Thyroid gland (tissue), 4 donors: ENCODE results near the gene STX8. TPM values are rescaled to one million over a fixed set of nuclear protein-coding genes. Genes with fewer than 3 reads are reported as not detected.

Experiments
- DNase-seq, 2 donors: peaks; one replicate each; pipeline ENCODE4 v3.0.0-alpha.2; 2019
- H3K27ac ChIP-seq, 3 donors: fragments of 200-600 bp; sonication (generic); 1 replicate in 2 of 3; 2 replicates in 1 of 3; pipeline ENCODE4 v1.5.1; 2016 to 2019; ENCODE audit warnings: mild to moderate bottlenecking in 1 of 3, moderate library complexity in 1 of 3
- H3K27me3 ChIP-seq: fragments of 200-600 bp; sonication (generic); one replicate; pipeline ENCODE4 v1.5.1; 2019
- H3K36me3 ChIP-seq, 2 donors: fragments of 200-600 bp; sonication (generic); one replicate each; pipeline ENCODE4 v1.5.1; 2016 to 2019
- H3K4me1 ChIP-seq, 2 donors: fragments of 200-600 bp; sonication (generic); one replicate each; pipeline ENCODE4 v1.5.1; 2017 to 2019
- H3K4me3 ChIP-seq, 3 donors: fragments of 200-600 bp; sonication (generic); replicated peaks in 1 of 3; 1 replicate in 2 of 3; 2 replicates in 1 of 3; pipeline ENCODE4 v1.5.1; 2016; ENCODE audit warnings: mild to moderate bottlenecking in 1 of 3
- H3K9me3 ChIP-seq: fragments of 200-600 bp; sonication (generic); one replicate; pipeline ENCODE4 v1.5.1; 2017
- CTCF ChIP-seq, 6 experiments: fragments of 200-600 bp in 3 of 6; fragments of 450-650 bp in 3 of 6; sonication (generic) in 3 of 6; IDR thresholded peaks; one replicate each; pipeline ENCODE4 v1.5.1; 2016 to 2019; ENCODE audit warnings: antibody characterized with exemption in 6 of 6, mild to moderate bottlenecking in 2 of 6, inconsistent platforms in 1 of 6, moderate library complexity in 1 of 6
- POLR2A ChIP-seq, 2 donors: fragments of 450-650 bp; IDR thresholded peaks; one replicate each; pipeline ENCODE4 v1.6.1; 2017; ENCODE audit warnings: antibody characterized with exemption in 2 of 2, mild to moderate bottlenecking in 2 of 2, moderate library complexity in 1 of 2
- WGBS, 2 donors: methylation state at CpG; one replicate each; pipeline ENCODE4 v1.1.5; 2017; 5-methylcytosine and 5-hydroxymethylcytosine counted together
- intact Hi-C: fragments of 100-400 bp; cut with DNase I; formaldehyde crosslinking; loops from one replicate; pipeline ENCODE4 v1.15.1; 2023
- total RNA-seq, 4 donors: library from RNA; depleted of rRNA; stranded (reverse); fragments of >200 nt; gene quantifications; one replicate each; pipeline ENCODE4 v1.2.3, GENCODE V29; 2016

The STX8 gene
- total RNA-seq, 4 donors from 2014 or later = 67.6 to 88.9 (median 72.7) TPM

GRCh38 chr17:9531034-9531433, 44.6 kb downstream of the STX8 start:
- WGBS, 2 donors = 53 to 72% methylated on average over 2 of the region's 2 CpGs
- Histone ChIP-seq H3K4me1 (no peaks in the 10 kb centered on the region), H3K4me3 (no peak overlapping the region), H3K27ac (no peak overlapping the region), H3K9me3 (no peaks in the 10 kb centered on the region), H3K36me3 (no peaks in the 10 kb centered on the region), H3K27me3 (no peaks in the 10 kb centered on the region)
- no peak for TF ChIP-seq POLR2A (IDR thresholded peaks at IDR 0.05)
- TF ChIP-seq CTCF (IDR thresholded peaks at IDR 0.05) = no peak
- intact Hi-C loops = no loop called here
- DNase-seq = no peak

GRCh38 chr17:9529033-9529700, 46.5 kb downstream of the STX8 start:
- Histone ChIP-seq H3K4me3 (no peak overlapping the region), H3K27me3 (no peaks in the 10 kb centered on the region), H3K27ac (no peak overlapping the region), H3K4me1 (no peaks in the 10 kb centered on the region), H3K9me3 (no peaks in the 10 kb centered on the region), H3K36me3 (no peaks in the 10 kb centered on the region)
- DNase-seq = no peak
- 73 to 87% methylated on average over 4 to 5 of the region's 5 CpGs for WGBS, 2 donors
- TF ChIP-seq CTCF (IDR thresholded peaks at IDR 0.05) (peak in 1 of 6 experiments; percentile 21), POLR2A (IDR thresholded peaks at IDR 0.05) (no peak)
- intact Hi-C loops = loop anchor here (10.0 kb wide), 1 partner anchor 534 kb away; no protein-coding TSS in a partner anchor

- no peak for TF ChIP-seq CTCF (IDR thresholded peaks at IDR 0.05)
- Histone ChIP-seq H3K4me3 (no peak overlapping the region), H3K4me1 (no peaks in the 10 kb centered on the region), H3K36me3 (no peaks in the 10 kb centered on the region), H3K27me3 (no peaks in the 10 kb centered on the region), H3K9me3 (no peaks in the 10 kb centered on the region), H3K27ac (no peak overlapping the region)
- DNase-seq = no peak
- 73 to 75% methylated on average over 3 of the region's 3 CpGs for WGBS, 2 donors
- intact Hi-C loops = loop anchor here (10.0 kb wide), 1 partner anchor 533 kb away; no protein-coding TSS in a partner anchor
Observed at GRCh38 chr17:9527788-9528187, 47.8 kb downstream of the STX8 start.

GRCh38 chr17:9522074-9522473, 53.5 kb downstream of the STX8 start:
- Histone ChIP-seq H3K9me3 (no peaks in the 10 kb centered on the region), H3K27ac (no peak overlapping the region), H3K4me1 (no peaks in the 10 kb centered on the region), H3K4me3 (no peak overlapping the region), H3K27me3 (no peaks in the 10 kb centered on the region), H3K36me3 (no peaks in the 10 kb centered on the region)
- DNase-seq = no peak
- 50 to 57% methylated on average over 4 of the region's 4 CpGs for WGBS, 2 donors
- intact Hi-C loops = loop anchor here (10.0 kb wide), 1 partner anchor 527 kb away; no protein-coding TSS in a partner anchor
- TF ChIP-seq POLR2A (IDR thresholded peaks at IDR 0.05) = no peak
- peak in 3 of 6 experiments; percentile 26 to 45 (median 35) for TF ChIP-seq CTCF (IDR thresholded peaks at IDR 0.05)

GRCh38 chr17:9521062-9521461, 54.6 kb downstream of the STX8 start:
- Histone ChIP-seq H3K4me1 (no peaks in the 10 kb centered on the region), H3K27ac (no peak overlapping the region), H3K4me3 (no peak overlapping the region), H3K36me3 (no peaks in the 10 kb centered on the region), H3K27me3 (no peaks in the 10 kb centered on the region), H3K9me3 (no peaks in the 10 kb centered on the region)
- no peak for DNase-seq
- intact Hi-C loops = loop anchor here (10.0 kb wide), 1 partner anchor 526 kb away; no protein-coding TSS in a partner anchor
- TF ChIP-seq POLR2A (IDR thresholded peaks at IDR 0.05) (no peak), CTCF (IDR thresholded peaks at IDR 0.05) (no peak)
- WGBS, 2 donors = 85 to 87% methylated on average over 4 of the region's 4 CpGs
